ENCODE data around the gene PPP1CC. TPM values are rescaled to one million over a fixed set of nuclear protein-coding genes. Genes with fewer than 3 reads are reported as not detected.

The PPP1CC gene
- total and polyA plus RNA-seq, 2 donors from 2014 or later = 57.0 to 82.3 TPM

GRCh38 chr12:110677206-110677911 lies 65.3 kb downstream of the PPP1CC start:
- no peak overlapping the region for H3K27ac ChIP-seq (ENCODE audit: low read depth in 2 of 2, low read length in 2 of 2)
- H3K9ac ChIP-seq (ENCODE audit: low read length in 3 of 3) = no peak overlapping the region
- no peak overlapping the region for H3K4me3 ChIP-seq (ENCODE audit: low read length in 3 of 3)
- intact Hi-C loops (cut with DNase I) = no loop called here
- H3K4me1 ChIP-seq (ENCODE audit: control insufficient read depth in 2 of 3, insufficient read depth in 2 of 3, low read depth in 1 of 3, low read length in 3 of 3) = peaks cover 0 to 3% (median 0%) of the 10 kb centered on the region in 3 donors
- FAIRE-seq (no peak), DNase-seq (peak in 1 of 5 donors; percentile 18)
- no peaks in the 10 kb centered on the region for H3K36me3 ChIP-seq (ENCODE audit: control insufficient read depth in 2 of 3, insufficient read depth in 3 of 3, low read length in 3 of 3)
- TF ChIP-seq CTCF (IDR thresholded peaks at IDR 0.05; ENCODE audit: borderline replicate concordance, extremely low read depth, insufficient read depth) = no peak
- H3K27me3 ChIP-seq (ENCODE audit: control insufficient read depth, insufficient read depth, low read length) = no peaks in the 10 kb centered on the region
- no peaks in the 10 kb centered on the region for H3K9me3 ChIP-seq (ENCODE audit: control insufficient read depth in 2 of 3, insufficient read depth in 1 of 3, low read length in 3 of 3)

GRCh38 chr12:110676171-110676570 lies 66.5 kb downstream of the PPP1CC start:
- no peak overlapping the region for H3K4me3 ChIP-seq (ENCODE audit: low read length in 3 of 3)
- DNase-seq (peak in 1 of 5 donors; percentile 24), FAIRE-seq (no peak)
- H3K36me3 ChIP-seq (ENCODE audit: control insufficient read depth in 2 of 3, insufficient read depth in 3 of 3, low read length in 3 of 3) = no peaks in the 10 kb centered on the region
- H3K27me3 ChIP-seq (ENCODE audit: control insufficient read depth, insufficient read depth, low read length) = no peaks in the 10 kb centered on the region
- no peaks in the 10 kb centered on the region for H3K9me3 ChIP-seq (ENCODE audit: control insufficient read depth in 2 of 3, insufficient read depth in 1 of 3, low read length in 3 of 3)
- peaks cover 0 to 3% (median 0%) of the 10 kb centered on the region in 3 donors for H3K4me1 ChIP-seq (ENCODE audit: control insufficient read depth in 2 of 3, insufficient read depth in 2 of 3, low read depth in 1 of 3, low read length in 3 of 3)
- intact Hi-C loops (cut with DNase I) = no loop called here
- no peak for TF ChIP-seq CTCF (IDR thresholded peaks at IDR 0.05; ENCODE audit: borderline replicate concordance, extremely low read depth, insufficient read depth)
- H3K9ac ChIP-seq (ENCODE audit: low read length in 3 of 3) = no peak overlapping the region
- H3K27ac ChIP-seq (ENCODE audit: low read depth in 2 of 2, low read length in 2 of 2) = no peak overlapping the region

- intact Hi-C loops (cut with DNase I) = no loop called here
- Histone ChIP-seq H3K9me3 (ENCODE audit: control insufficient read depth in 2 of 3, insufficient read depth in 1 of 3, low read length in 3 of 3) (no peaks in the 10 kb centered on the region), H3K27me3 (ENCODE audit: control insufficient read depth, insufficient read depth, low read length) (no peaks in the 10 kb centered on the region), H3K4me3 (ENCODE audit: low read length in 3 of 3) (no peak overlapping the region), H3K27ac (ENCODE audit: low read depth in 2 of 2, low read length in 2 of 2) (no peak overlapping the region), H3K36me3 (ENCODE audit: control insufficient read depth in 2 of 3, insufficient read depth in 3 of 3, low read length in 3 of 3) (no peaks in the 10 kb centered on the region), H3K9ac (ENCODE audit: low read length in 3 of 3) (no peak overlapping the region), H3K4me1 (ENCODE audit: control insufficient read depth in 2 of 3, insufficient read depth in 2 of 3, low read depth in 1 of 3, low read length in 3 of 3) (no peaks in the 10 kb centered on the region)
- TF ChIP-seq CTCF (IDR thresholded peaks at IDR 0.05; ENCODE audit: borderline replicate concordance, extremely low read depth, insufficient read depth) = no peak
- DNase-seq (peak in 1 of 5 donors; percentile 26), FAIRE-seq (no peak)
Observed at GRCh38 chr12:110670161-110670701, 72.5 kb downstream of the PPP1CC start.

Other genes with a start within 250 kb of the PPP1CC start
- gene VPS29, start 240.8 kb downstream of the PPP1CC start, total RNA-seq = 108 TPM
- 153 TPM for gene VPS29, start 240.8 kb downstream of the PPP1CC start, polyA plus RNA-seq (ENCODE audit: insufficient read depth, low read depth, low replicate concordance)
- 1.0 TPM for gene RAD9B, start 240.6 kb downstream of the PPP1CC start, total RNA-seq
- 0.17 TPM for gene RAD9B, start 240.6 kb downstream of the PPP1CC start, polyA plus RNA-seq (ENCODE audit: insufficient read depth, low read depth, low replicate concordance)
- 27.9 TPM for gene PPTC7, start 159.6 kb downstream of the PPP1CC start, total RNA-seq
- gene PPTC7, start 159.6 kb downstream of the PPP1CC start, polyA plus RNA-seq (ENCODE audit: insufficient read depth, low read depth, low replicate concordance) = 10.0 TPM
- 76.9 TPM for gene TCTN1, start 128.8 kb downstream of the PPP1CC start, total RNA-seq
- gene TCTN1, start 128.8 kb downstream of the PPP1CC start, polyA plus RNA-seq (ENCODE audit: insufficient read depth, low read depth, low replicate concordance) = 71.2 TPM
- gene HVCN1, start 53.8 kb downstream of the PPP1CC start, total RNA-seq = 7.1 TPM
- 4.7 TPM for gene HVCN1, start 53.8 kb downstream of the PPP1CC start, polyA plus RNA-seq (ENCODE audit: insufficient read depth, low read depth, low replicate concordance)
- not detected for gene CCDC63, start 104.1 kb upstream of the PPP1CC start, total RNA-seq
- gene CCDC63, start 104.1 kb upstream of the PPP1CC start, polyA plus RNA-seq (ENCODE audit: insufficient read depth, low read depth, low replicate concordance) = not detected
- not detected for gene MYL2, start 177.7 kb upstream of the PPP1CC start, total RNA-seq
- 4.4 TPM for gene MYL2, start 177.7 kb upstream of the PPP1CC start, polyA plus RNA-seq (ENCODE audit: insufficient read depth, low read depth, low replicate concordance)